Measurements from ENCODE around the gene CCDC85C.

DNA sequence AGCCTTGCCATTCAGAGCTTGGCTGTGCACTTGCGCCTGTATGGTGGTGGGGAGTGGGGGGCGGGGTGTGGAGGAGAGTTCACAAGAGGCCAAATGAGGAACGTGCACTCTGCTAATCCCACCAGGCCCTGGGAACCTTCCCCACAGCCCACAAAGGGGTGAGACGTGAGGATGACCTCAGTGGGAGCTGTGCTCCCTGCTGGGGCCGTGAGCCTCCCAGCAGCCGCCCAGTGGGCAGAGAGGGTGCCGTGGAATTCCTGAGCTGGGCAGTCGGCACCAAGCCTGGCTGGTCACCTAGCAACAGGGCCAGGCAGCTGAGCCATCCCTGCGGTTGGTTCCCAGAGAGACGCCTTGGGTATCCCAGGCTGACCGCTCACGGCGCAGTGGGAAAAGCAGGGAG, 69.1 kb downstream of the CCDC85C start:
- no peak for TF ChIP-seq CTCF (IDR thresholded peaks at IDR 0.05; ENCODE audit: control extremely low read depth in 1 of 3, insufficient read depth in 1 of 3, low read depth in 1 of 3, low read length in 3 of 3)
- TF ChIP-seq EP300 (IDR thresholded peaks at IDR 0.05; ENCODE audit: borderline replicate concordance in 1 of 2, low read depth in 2 of 2, low read length in 2 of 2): no peak
- TF ChIP-seq EZH2 (IDR thresholded peaks at IDR 0.05; ENCODE audit: low read depth, low read length, severe bottlenecking): no peak
- TF ChIP-seq RAD21 (IDR thresholded peaks at IDR 0.05 in 1 of 2, conservative IDR thresholded peaks at IDR 0.05 in 1 of 2; ENCODE audit: low read depth in 2 of 2, low read length in 2 of 2): no peak
- no peak for TF ChIP-seq SUZ12 (IDR thresholded peaks at IDR 0.05; ENCODE audit: low read length)
- TF ChIP-seq TAF1 (IDR thresholded peaks at IDR 0.05; ENCODE audit: low read depth, low read length): no peak
- no peak for TF ChIP-seq POLR2A (IDR thresholded peaks at IDR 0.05; ENCODE audit: control extremely low read depth in 1 of 2, low read depth in 2 of 2, low read length in 2 of 2)
- no peak for TF ChIP-seq SP1 (IDR thresholded peaks at IDR 0.05; ENCODE audit: low read depth, low read length)
- TF ChIP-seq SRF (IDR thresholded peaks at IDR 0.05; ENCODE audit: low read depth, low read length): no peak
- TF ChIP-seq CREB1 (IDR thresholded peaks at IDR 0.05): no peak
- no peak for TF ChIP-seq CEBPB (IDR thresholded peaks at IDR 0.05; ENCODE audit: low read depth, low read length)
- no peak for TF ChIP-seq ZNF274 (IDR thresholded peaks at IDR 0.05; ENCODE audit: borderline replicate concordance, extremely low read depth, low read length)
- no peak for TF ChIP-seq USF2 (IDR thresholded peaks at IDR 0.05; ENCODE audit: low read length)
- TF ChIP-seq PHF8 (conservative IDR thresholded peaks at IDR 0.05; ENCODE audit: low read depth, low read length): no peak

Data from H1 (cell line).